GM12878 (cell line): ENCODE data around the gene CLSTN2. TPM values are rescaled to one million over a fixed set of nuclear protein-coding genes. Genes with fewer than 3 reads are reported as not detected.

Experiments used
- ATAC-seq: fragments of 200-7000 bp; cut with Tn5 transposase; 3 replicates; pipeline ENCODE4 v1.9.1; 2020; ENCODE audit warnings: mild to moderate bottlenecking, moderate library complexity
- BruUV-seq: library from RNA; stranded (reverse); fragments of 400-500 nt; replicated peaks from 2 replicates; lab custom pipeline; 2021; lab: Mats Ljungman, UMichigan
- CTCF ChIA-PET: fragments of 300-600 bp; sonication (Branson Sonifier 250); formaldehyde crosslinking; extraction: SDS; loops from one replicate; lab custom pipeline; 2021; ENCODE audit warnings: inconsistent platforms; lab: Yijun Ruan, JAX
- POLR2A ChIA-PET: fragments of 350-600 bp; formaldehyde crosslinking; extraction: SDS; loops from one replicate; lab custom pipeline; 2021; ENCODE audit warnings: inconsistent platforms; lab: Charles Lee
- RAD21 ChIA-PET: fragments of 300-600 bp; sonication (Branson Sonifier 250); formaldehyde crosslinking; loops from one replicate; lab custom pipeline; 2023; ENCODE audit warnings: antibody characterized with exemption; ENCODE audit not compliant: unreplicated experiment; lab: Charles Lee
- SMC1A ChIA-PET: fragments of 300-600 bp; sonication (Branson Sonifier 250); formaldehyde crosslinking; loops from one replicate; lab custom pipeline; 2023; ENCODE audit not compliant: unreplicated experiment, uncharacterized antibody; lab: Charles Lee
- DNase-seq: peaks from one replicate; pipeline ENCODE4 v3.0.0-alpha.2; 2011; ENCODE audit warnings: low read depth, low spot score
- FAIRE-seq: peaks from 3 replicates; lab custom pipeline; 2011; peaks lifted over from hg19 to GRCh38; lab: Jason Lieb, UNC
- H2AFZ ChIP-seq: 2 replicates; pipeline ENCODE4 v1.6.0; 2011; ENCODE audit warnings: low read depth, low read length, control low read depth; ENCODE audit not compliant: control insufficient read depth
- H3K27ac ChIP-seq: 2 replicates; pipeline ENCODE4 v1.5.1; 2011; ENCODE audit warnings: control low read depth; ENCODE audit not compliant: control insufficient read depth, insufficient read depth
- H3K27me3 ChIP-seq, 2 experiments: replicated peaks in 1 of 2; 2 replicates each; pipeline versions ENCODE4 v1.6.0 to v1.6.1; 2011; ENCODE audit warnings: low read length in 1 of 2; ENCODE audit not compliant: control insufficient read depth in 2 of 2, insufficient read depth in 2 of 2
- H3K36me3 ChIP-seq, 2 experiments: 2 replicates each; pipeline ENCODE4 v1.5.1; 2011; ENCODE audit warnings: low read length in 1 of 2; ENCODE audit not compliant: control insufficient read depth in 2 of 2, insufficient read depth in 2 of 2
- H3K4me1 ChIP-seq: 2 replicates; pipeline ENCODE4 v1.6.1; 2011; ENCODE audit warnings: mild to moderate bottlenecking, low read length, moderate library complexity, mixed read lengths; ENCODE audit not compliant: control insufficient read depth, insufficient read depth
- H3K4me2 ChIP-seq: 2 replicates; pipeline ENCODE4 v1.6.0; 2011; ENCODE audit warnings: control low read depth; ENCODE audit not compliant: control insufficient read depth, insufficient read depth
- H3K4me3 ChIP-seq: fragments of 200-600 bp; sonication (generic); 2 replicates; pipeline ENCODE4 v1.5.1; 2016
- H3K79me2 ChIP-seq: 2 replicates; pipeline ENCODE4 v1.6.0; 2011; ENCODE audit warnings: low read length; ENCODE audit not compliant: control insufficient read depth, insufficient read depth
- H3K9ac ChIP-seq: 2 replicates; pipeline ENCODE4 v1.8.0; 2011; ENCODE audit warnings: low read length, control low read depth, mixed read lengths; ENCODE audit not compliant: control insufficient read depth, insufficient read depth
- H3K9me3 ChIP-seq: replicated peaks from 3 replicates; pipeline ENCODE4 v1.5.1; 2011; ENCODE audit warnings: mild to moderate bottlenecking, low read length; ENCODE audit not compliant: control insufficient read depth, insufficient read depth
- H4K20me1 ChIP-seq: 2 replicates; pipeline ENCODE4 v1.6.0; 2011; ENCODE audit not compliant: control insufficient read depth, insufficient read depth
- BHLHE40 ChIP-seq, 2 experiments: fragments of 450-650 bp in 1 of 2; IDR thresholded peaks; 2 replicates each; pipeline ENCODE4 v1.6.1; 2011 to 2017; ENCODE audit warnings: low read depth in 2 of 2, borderline replicate concordance in 1 of 2, improper control_type of control experiment in 1 of 2, low read length in 1 of 2, mild to moderate bottlenecking in 1 of 2
- KDM1A ChIP-seq: fragments of 200-600 bp; sonication (generic); IDR thresholded peaks from 2 replicates; pipeline ENCODE4 v1.6.1; 2016; ENCODE audit warnings: borderline replicate concordance
- KLF5 ChIP-seq: fragments of 450-650 bp; IDR thresholded peaks from 2 replicates; pipeline ENCODE4 v1.6.1; 2014; ENCODE audit warnings: mild to moderate bottlenecking; ENCODE audit not compliant: partially characterized antibody
- RAD51 ChIP-seq: fragments of 450-650 bp; IDR thresholded peaks from 2 replicates; pipeline ENCODE4 v1.6.1; 2016; ENCODE audit warnings: moderate library complexity, mild to moderate bottlenecking, inconsistent platforms
- WGBS: methylation state at CpG from one replicate; pipeline ENCODE4 v1.1.6; 2016; ENCODE audit warnings: low lambda C conversion rate; ENCODE audit not compliant: insufficient replicate concordance, insufficient coverage; ENCODE audit errors: missing lambda C conversion rate; 5-methylcytosine and 5-hydroxymethylcytosine counted together
- in situ Hi-C: fragments of 300-500 bp; cut with MboI; formaldehyde crosslinking; loops from 9 replicates; pipeline ENCODE4 v1.14.3; 2018; ENCODE audit warnings: mixed read lengths
- intact Hi-C: fragments of 100-400 bp; cut with micrococcal nuclease; formaldehyde crosslinking; loops from one replicate; pipeline ENCODE4 v1.14.2; 2022; ENCODE audit not compliant: unreplicated experiment
- polyA plus RNA-seq, 11 experiments: library from polyadenylated mRNA; depleted of rRNA in 4 of 11; unstranded in 6 of 11; stranded (reverse) in 5 of 11; fragments of >200 nt; fragmentation: Nextera tagmentation in 4 of 11; fragmentation: Illumina TruSeq in 1 of 11; extraction: Ambion mirVana in 4 of 11; extraction: Trizol in 1 of 11; gene quantifications; 1 replicate in 1 of 11; 2 replicates in 10 of 11; pipeline versions ENCODE4 v1.2.1 to v1.2.3, GENCODE V29; 2011 to 2016; ENCODE audit warnings: inconsistent platforms in 2 of 11, missing spikeins in 2 of 11, low read depth in 1 of 11
- total RNA-seq, 4 experiments: library from RNA; depleted of rRNA in 3 of 4; stranded (reverse); fragments of >200 nt in 3 of 4; fragmentation: Illumina TruSeq in 1 of 4; extraction: Trizol in 1 of 4; gene quantifications; 2 replicates each; pipeline versions ENCODE4 v1.2.1 to v1.2.3, GENCODE V29; 2013 to 2021
- TF ChIP-seq, protein P1 (sequence below): fragments of 150-350 bp; IDR thresholded peaks from 2 replicates; pipeline ENCODE4 v1.6.1; 2014; ENCODE audit warnings: mild to moderate bottlenecking, low read depth, low read length
- TF ChIP-seq, protein P2 (sequence below): IDR thresholded peaks from 2 replicates; pipeline ENCODE4 v1.6.1; 2011; ENCODE audit warnings: low read depth, mild to moderate bottlenecking, low read length, moderate library complexity, borderline replicate concordance; ENCODE audit errors: extremely low read depth

Gene CLSTN2
- total and polyA plus RNA-seq, 10 of the 15 experiments (the other 5 are each of a cell fraction or from before 2014, with no cell fraction given): under 0.01 to 0.10 (median under 0.01) TPM; not detected in 5

DNA sequence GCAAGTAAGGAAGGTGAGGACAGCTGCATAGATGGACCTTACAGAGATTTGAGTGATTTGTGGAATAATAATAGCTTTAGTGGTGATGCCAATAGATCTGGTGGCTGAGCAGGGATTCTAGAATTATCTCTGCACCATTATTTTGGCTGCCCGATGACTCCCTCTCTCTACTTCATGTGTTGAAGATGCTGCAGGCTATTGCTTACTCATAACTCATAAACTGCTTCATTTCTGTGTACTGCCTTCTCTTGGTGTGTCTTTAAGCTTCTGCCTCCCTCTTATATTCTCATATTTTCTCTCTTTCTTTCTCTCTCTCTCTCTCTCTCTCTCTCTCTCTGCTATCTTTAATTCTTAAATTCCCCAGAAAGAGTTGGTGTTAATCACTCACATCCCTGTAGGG is 486.9 kb downstream of the CLSTN2 start:
- WGBS: 0% methylated on average over 1 of the region's 1 CpG
- Histone ChIP-seq H3K27ac (no peak overlapping the region), H3K79me2 (no peaks in the 10 kb centered on the region), H3K4me3 (no peak overlapping the region), H3K4me2 (no peak overlapping the region), H2AFZ (no peak overlapping the region), H4K20me1 (no peaks in the 10 kb centered on the region), H3K4me1 (no peaks in the 10 kb centered on the region), H3K27me3 (no peaks in the 10 kb centered on the region), H3K9ac (no peak overlapping the region), H3K36me3 (no peaks in the 10 kb centered on the region), H3K9me3 (no peaks in the 10 kb centered on the region)
- POLR2A ChIA-PET: no interaction called here
- SMC1A ChIA-PET: interaction anchor here (1.4 kb wide), 1 partner anchor 12 kb away, joined by 3 read pairs; no protein-coding TSS in a partner anchor
- no peak for DNase-seq
- ATAC-seq: no peak
- intact Hi-C loops: no loop called here
- in situ Hi-C loops: no loop called here
- no peak for TF ChIP-seq RAD51
- TF ChIP-seq, protein P1, sequence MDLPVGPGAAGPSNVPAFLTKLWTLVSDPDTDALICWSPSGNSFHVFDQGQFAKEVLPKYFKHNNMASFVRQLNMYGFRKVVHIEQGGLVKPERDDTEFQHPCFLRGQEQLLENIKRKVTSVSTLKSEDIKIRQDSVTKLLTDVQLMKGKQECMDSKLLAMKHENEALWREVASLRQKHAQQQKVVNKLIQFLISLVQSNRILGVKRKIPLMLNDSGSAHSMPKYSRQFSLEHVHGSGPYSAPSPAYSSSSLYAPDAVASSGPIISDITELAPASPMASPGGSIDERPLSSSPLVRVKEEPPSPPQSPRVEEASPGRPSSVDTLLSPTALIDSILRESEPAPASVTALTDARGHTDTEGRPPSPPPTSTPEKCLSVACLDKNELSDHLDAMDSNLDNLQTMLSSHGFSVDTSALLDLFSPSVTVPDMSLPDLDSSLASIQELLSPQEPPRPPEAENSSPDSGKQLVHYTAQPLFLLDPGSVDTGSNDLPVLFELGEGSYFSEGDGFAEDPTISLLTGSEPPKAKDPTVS: no peak
- no peak for TF ChIP-seq KDM1A
- TF ChIP-seq BHLHE40 (IDR thresholded peaks at IDR 0.05; ENCODE audit: borderline replicate concordance in 1 of 2, low read depth in 2 of 2, low read length in 1 of 2): no peak
- TF ChIP-seq, protein P2, sequence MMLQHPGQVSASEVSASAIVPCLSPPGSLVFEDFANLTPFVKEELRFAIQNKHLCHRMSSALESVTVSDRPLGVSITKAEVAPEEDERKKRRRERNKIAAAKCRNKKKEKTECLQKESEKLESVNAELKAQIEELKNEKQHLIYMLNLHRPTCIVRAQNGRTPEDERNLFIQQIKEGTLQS: no peak
- no peak for TF ChIP-seq KLF5
- BruUV-seq: no TSS peak
- RAD21 ChIA-PET: no interaction called here
- no peak for FAIRE-seq
- CTCF ChIA-PET: interaction anchor here (1.1 kb wide), 1 partner anchor 11 kb away, joined by 5 read pairs; no protein-coding TSS in a partner anchor
